Common myeloid progenitor, CD34-positive (primary cell): ENCODE results near the gene FRS2.

ENCODE experiments used
- CTCF ChIA-PET: fragments of 350-600 bp; sonication (Branson Sonifier 250); formaldehyde crosslinking; loops from one replicate; lab custom pipeline; 2021; ENCODE audit warnings: antibody characterized with exemption; lab: Charles Lee
- POLR2A ChIA-PET: fragments of 350-600 bp; sonication (Branson Sonifier 250); formaldehyde crosslinking; loops from one replicate; lab custom pipeline; 2021; ENCODE audit warnings: antibody characterized with exemption; lab: Charles Lee
- DNase-seq, 3 donors: peaks; one replicate each; pipeline versions ENCODE4 v3.0.0 to v3.0.0-alpha.2; 2013
- H3K27ac ChIP-seq, 2 experiments: 1 replicate in 1 of 2; 2 replicates in 1 of 2; pipeline ENCODE4 v1.7.0; 2013; ENCODE audit warnings: inconsistent platforms in 2 of 2, low read length in 2 of 2, mild to moderate bottlenecking in 2 of 2, low read depth in 1 of 2, moderate library complexity in 1 of 2; ENCODE audit not compliant: severe bottlenecking in 2 of 2, insufficient read depth in 1 of 2, poor library complexity in 1 of 2
- H3K27me3 ChIP-seq, 5 experiments: replicated peaks in 2 of 5; 1 replicate in 3 of 5; 2 replicates in 2 of 5; pipeline versions ENCODE4 v1.6.1 to v1.7.0; 2013; ENCODE audit warnings: low read length in 4 of 5, mild to moderate bottlenecking in 2 of 5, moderate library complexity in 2 of 5, inconsistent platforms in 1 of 5; ENCODE audit not compliant: insufficient read depth in 5 of 5, control insufficient read depth in 4 of 5
- H3K36me3 ChIP-seq, 4 experiments: 1 replicate in 2 of 4; 2 replicates in 2 of 4; pipeline versions ENCODE4 v1.6.1 to v1.7.0; 2013; ENCODE audit warnings: low read length in 3 of 4, control low read depth in 1 of 4, mild to moderate bottlenecking in 1 of 4; ENCODE audit not compliant: control insufficient read depth in 4 of 4, insufficient read depth in 4 of 4
- H3K4me1 ChIP-seq, 4 experiments: 1 replicate in 3 of 4; 2 replicates in 1 of 4; pipeline versions ENCODE4 v1.6.1 to v1.7.1; 2013; ENCODE audit warnings: low read length in 3 of 4, mild to moderate bottlenecking in 3 of 4, control low read depth in 1 of 4, inconsistent platforms in 1 of 4, moderate library complexity in 1 of 4; ENCODE audit not compliant: control insufficient read depth in 4 of 4, insufficient read depth in 4 of 4; ENCODE audit errors: control extremely low read depth in 1 of 4
- H3K4me3 ChIP-seq, 7 experiments: 1 replicate in 4 of 7; 2 replicates in 3 of 7; pipeline versions ENCODE4 v1.5.1 to v1.7.0; 2013; ENCODE audit warnings: mild to moderate bottlenecking in 7 of 7, low read length in 6 of 7, moderate library complexity in 6 of 7, inconsistent platforms in 2 of 7, low read depth in 2 of 7, control low read depth in 1 of 7; ENCODE audit not compliant: insufficient read depth in 4 of 7, control insufficient read depth in 1 of 7; ENCODE audit errors: extremely low read depth in 1 of 7
- H3K9me3 ChIP-seq, 5 experiments: 1 replicate in 4 of 5; 2 replicates in 1 of 5; pipeline versions ENCODE4 v1.6.1 to v1.7.1; 2013; ENCODE audit warnings: low read length in 4 of 5, mild to moderate bottlenecking in 2 of 5, inconsistent platforms in 1 of 5, low read depth in 1 of 5, moderate library complexity in 1 of 5; ENCODE audit not compliant: control insufficient read depth in 4 of 5, insufficient read depth in 2 of 5; ENCODE audit errors: control extremely low read depth in 1 of 5
- WGBS: methylation state at CpG from one replicate; pipeline ENCODE4 v1.1.5; 2013; ENCODE audit not compliant: insufficient coverage; 5-methylcytosine and 5-hydroxymethylcytosine counted together

Gene FRS2

GRCh38 chr12:69480698-69481097 lies 10.5 kb downstream of the FRS2 start:
- ChIA-PET POLR2A (no interaction called here), CTCF (interaction anchor here (1.9 kb wide), 1 partner anchor 9 kb away, joined by 5 read pairs; no protein-coding TSS in a partner anchor)
- H3K9me3 ChIP-seq: peaks cover 0 to 3% (median 2%) of the 10 kb centered on the region in 5 experiments
- no peak overlapping the region for H3K27ac ChIP-seq
- WGBS: no CpG with 5 or more reads among the region's 4 CpGs
- peaks cover 2 to 11% (median 6%) of the 10 kb centered on the region in 4 experiments for H3K36me3 ChIP-seq
- H3K4me1 ChIP-seq: no peaks in the 10 kb centered on the region
- no peak for DNase-seq
- no peaks in the 10 kb centered on the region for H3K27me3 ChIP-seq
- no peak overlapping the region for H3K4me3 ChIP-seq

- Histone ChIP-seq H3K4me1 (no peaks in the 10 kb centered on the region), H3K36me3 (peaks cover 2 to 14% (median 7%) of the 10 kb centered on the region in 4 experiments), H3K27me3 (no peaks in the 10 kb centered on the region), H3K9me3 (peaks cover 0 to 6% (median 2%) of the 10 kb centered on the region in 5 experiments), H3K27ac (no peak overlapping the region), H3K4me3 (no peak overlapping the region)
- no peak for DNase-seq
- POLR2A ChIA-PET: no interaction called here
- CTCF ChIA-PET: interaction anchor here (1.9 kb wide), 1 partner anchor 10 kb away, joined by 5 read pairs; no protein-coding TSS in a partner anchor
Observed at GRCh38 chr12:69481133-69481532, 10.9 kb downstream of the FRS2 start.

GRCh38 chr12:69483700-69484099 lies 13.5 kb downstream of the FRS2 start:
- POLR2A ChIA-PET: no interaction called here
- Histone ChIP-seq H3K4me1 (no peaks in the 10 kb centered on the region), H3K9me3 (peaks cover 7 to 30% (median 9%) of the 10 kb centered on the region in 5 experiments), H3K36me3 (peaks cover 3 to 36% (median 13%) of the 10 kb centered on the region in 4 experiments), H3K4me3 (no peak overlapping the region), H3K27ac (no peak overlapping the region), H3K27me3 (no peaks in the 10 kb centered on the region)
- no peak for DNase-seq
- no CpG with 5 or more reads among the region's 1 CpG for WGBS
- CTCF ChIA-PET: no interaction called here

GRCh38 chr12:69484428-69484827 lies 14.2 kb downstream of the FRS2 start:
- ChIA-PET POLR2A (interaction anchor here (0.6 kb wide), 1 partner anchor 208 kb away, joined by 5 read pairs; no protein-coding TSS in a partner anchor), CTCF (no interaction called here)
- WGBS: no CpG with 5 or more reads among the region's 2 CpGs
- H3K9me3 ChIP-seq: peaks cover 7 to 30% (median 9%) of the 10 kb centered on the region in 5 experiments
- no peak overlapping the region for H3K27ac ChIP-seq
- H3K4me1 ChIP-seq: no peaks in the 10 kb centered on the region
- H3K36me3 ChIP-seq: peaks cover 3 to 36% (median 14%) of the 10 kb centered on the region in 4 experiments
- no peak for DNase-seq
- no peak overlapping the region for H3K4me3 ChIP-seq
- no peaks in the 10 kb centered on the region for H3K27me3 ChIP-seq

GRCh38 chr12:69490920-69491643 lies 20.9 kb downstream of the FRS2 start:
- peak in 1 of 3 donors; percentile 23 for DNase-seq
- peak overlapping the region in 1 of 2 experiments; percentile 43 for H3K27ac ChIP-seq
- 95% methylated on average over 13 of the region's 14 CpGs for WGBS
- H3K27me3 ChIP-seq: no peaks in the 10 kb centered on the region
- no peak overlapping the region for H3K4me3 ChIP-seq
- peaks cover 0 to 26% (median 10%) of the 10 kb centered on the region in 4 experiments for H3K36me3 ChIP-seq
- CTCF ChIA-PET: interaction anchor here (1.9 kb wide), 1 partner anchor 80 kb away, joined by 5 read pairs; no protein-coding TSS in a partner anchor
- peaks cover 5 to 26% (median 9%) of the 10 kb centered on the region in 5 experiments for H3K9me3 ChIP-seq
- H3K4me1 ChIP-seq: no peaks in the 10 kb centered on the region
- POLR2A ChIA-PET: interaction anchor here (0.7 kb wide), 1 partner anchor 16 kb away, joined by 3 read pairs; no protein-coding TSS in a partner anchor

- H3K27me3 ChIP-seq: no peaks in the 10 kb centered on the region
- no CpG with 5 or more reads among the region's 2 CpGs for WGBS
- peaks cover 0 to 10% (median 3%) of the 10 kb centered on the region in 4 experiments for H3K36me3 ChIP-seq
- ChIA-PET POLR2A (no interaction called here), CTCF (interaction anchor here (1.3 to 1.8 kb wide), 2 partner anchors 11 to 22 kb away, joined by 4 to 7 read pairs; no protein-coding TSS in a partner anchor)
- H3K4me1 ChIP-seq: peaks cover 0 to 3% (median 1%) of the 10 kb centered on the region in 4 experiments
- no peak overlapping the region for H3K27ac ChIP-seq
- H3K9me3 ChIP-seq: peaks cover 0 to 9% (median 4%) of the 10 kb centered on the region in 5 experiments
- H3K4me3 ChIP-seq: no peak overlapping the region
- DNase-seq: no peak
Observed at GRCh38 chr12:69492739-69493138, 22.6 kb downstream of the FRS2 start.

GRCh38 chr12:69495071-69495470 lies 24.9 kb downstream of the FRS2 start:
- Histone ChIP-seq H3K36me3 (peaks cover 0 to 4% (median 2%) of the 10 kb centered on the region in 4 experiments), H3K9me3 (peaks cover 0 to 2% (median 0%) of the 10 kb centered on the region in 5 experiments), H3K4me1 (peaks cover 0 to 3% (median 1%) of the 10 kb centered on the region in 4 experiments), H3K27ac (no peak overlapping the region), H3K4me3 (no peak overlapping the region), H3K27me3 (no peaks in the 10 kb centered on the region)
- ChIA-PET CTCF (interaction anchor here (1.7 to 2.0 kb wide), 2 partner anchors 18 to 23 kb away, joined by 4 to 7 read pairs; no protein-coding TSS in a partner anchor), POLR2A (no interaction called here)
- WGBS: 67% methylated on average over 1 of the region's 3 CpGs
- no peak for DNase-seq
